HCT116 (cell line): ENCODE results near the gene ZNF74. TPM values are rescaled to one million over a fixed set of nuclear protein-coding genes. Genes with fewer than 3 reads are reported as not detected.

Experiments used
- ATAC-seq: fragments of 200-7000 bp; cut with Tn5 transposase; 2 replicates; pipeline ENCODE4 v1.9.1; 2020; ENCODE audit warnings: mild to moderate bottlenecking, moderate library complexity
- BruUV-seq: library from RNA; stranded (reverse); fragments of 400-500 nt; replicated peaks from 2 replicates; lab custom pipeline; 2021; lab: Mats Ljungman, UMichigan
- CTCF ChIA-PET: fragments of 300-600 bp; sonication (Branson Sonifier 250); formaldehyde crosslinking; loops from one replicate; lab custom pipeline; 2021; ENCODE audit warnings: antibody characterized with exemption; lab: Charles Lee
- POLR2A ChIA-PET: fragments of 300-600, 350-600 bp; sonication (Branson Sonifier 250); formaldehyde crosslinking; loops from one replicate; lab custom pipeline; 2021; ENCODE audit warnings: antibody characterized with exemption; lab: Charles Lee
- RAD21 ChIA-PET, 2 experiments: fragments of 300-600 bp; sonication (Branson Sonifier 250); formaldehyde crosslinking; loops; one replicate each; lab custom pipeline; 2023; ENCODE audit warnings: low total read pairs in 2 of 2; ENCODE audit not compliant: uncharacterized antibody in 2 of 2, unreplicated experiment in 2 of 2, low non-redundant PET in 1 of 2; lab: Charles Lee
- DNase-seq: peaks from one replicate; pipeline ENCODE4 v3.0.0-alpha.2; 2010; ENCODE audit warnings: low read depth, low spot score
- H2AFZ ChIP-seq: fragments of 200-600 bp; shearing (Covaris generic), sonication (generic); 2 replicates; pipeline ENCODE4 v1.6.1; 2017; ENCODE audit warnings: low read depth, mixed run types, mixed read lengths, antibody characterized with exemption, low read length; ENCODE audit not compliant: poor library complexity, severe bottlenecking
- H3K27ac ChIP-seq: 2 replicates; pipeline ENCODE4 v1.5.1; 2012; ENCODE audit warnings: low read depth, low read length
- H3K27me3 ChIP-seq: fragments of 200-600 bp; sonication (generic); 2 replicates; pipeline ENCODE4 v1.6.1; 2016; ENCODE audit warnings: mixed run types, low read length, mixed read lengths; ENCODE audit not compliant: insufficient read depth
- H3K36me3 ChIP-seq, 2 experiments: fragments of 200-500 bp in 1 of 2; fragments of 200-600 bp in 1 of 2; sonication (Bioruptor generic) in 1 of 2; sonication (generic) in 1 of 2; 2 replicates each; pipeline versions ENCODE4 v1.5.1 to v1.6.1; 2014 to 2016; ENCODE audit warnings: low read length in 2 of 2, inconsistent platforms in 1 of 2, mixed read lengths in 1 of 2, mixed run types in 1 of 2; ENCODE audit not compliant: insufficient read depth in 2 of 2, control insufficient read depth in 1 of 2
- H3K4me1 ChIP-seq, 2 experiments: fragments of 200-600 bp in 1 of 2; sonication (generic) in 1 of 2; 2 replicates each; pipeline versions ENCODE4 v1.5.1 to v1.6.1; 2012 to 2017; ENCODE audit warnings: low read length in 2 of 2, inconsistent platforms in 1 of 2, mild to moderate bottlenecking in 1 of 2, mixed read lengths in 1 of 2, mixed run types in 1 of 2, moderate library complexity in 1 of 2; ENCODE audit not compliant: insufficient read depth in 2 of 2, control insufficient read depth in 1 of 2
- H3K4me2 ChIP-seq: fragments of 200-600 bp; sonication (generic); 2 replicates; pipeline ENCODE4 v1.6.1; 2017; ENCODE audit warnings: mixed run types, low read length, mixed read lengths
- H3K4me3 ChIP-seq, 2 experiments: fragments of 200-600 bp in 1 of 2; sonication (generic) in 1 of 2; replicated peaks in 1 of 2; 2 replicates each; pipeline ENCODE4 v1.5.1; 2011 to 2016; ENCODE audit warnings: low read length in 2 of 2, control low read depth in 1 of 2, low read depth in 1 of 2, mild to moderate bottlenecking in 1 of 2, mixed read lengths in 1 of 2, mixed run types in 1 of 2
- H3K79me2 ChIP-seq: fragments of 200-600 bp; sonication (generic); 2 replicates; pipeline ENCODE4 v1.6.1; 2017; ENCODE audit warnings: mild to moderate bottlenecking, mixed run types, low read length, moderate library complexity, mixed read lengths; ENCODE audit not compliant: insufficient read depth
- H3K9ac ChIP-seq: fragments of 200-600 bp; sonication (generic); 2 replicates; pipeline ENCODE4 v1.6.1; 2016; ENCODE audit warnings: low read length, mixed read lengths
- H3K9me2 ChIP-seq: fragments of 200-600 bp; sonication (generic), shearing (Covaris generic); 2 replicates; pipeline ENCODE4 v1.6.1; 2017; ENCODE audit warnings: mixed run types, mild to moderate bottlenecking, moderate library complexity; ENCODE audit not compliant: insufficient read depth
- H3K9me3 ChIP-seq, 2 experiments: fragments of 200-500 bp in 1 of 2; fragments of 200-600 bp in 1 of 2; sonication (Bioruptor generic) in 1 of 2; sonication (generic) in 1 of 2; 2 replicates each; pipeline ENCODE4 v1.6.1; 2014 to 2017; ENCODE audit warnings: low read length in 2 of 2, mixed read lengths in 2 of 2, inconsistent platforms in 1 of 2, low read depth in 1 of 2, mild to moderate bottlenecking in 1 of 2, mixed run types in 1 of 2, moderate library complexity in 1 of 2; ENCODE audit not compliant: control insufficient read depth in 1 of 2, insufficient read depth in 1 of 2
- H4K20me1 ChIP-seq: fragments of 200-600 bp; sonication (generic), shearing (Covaris generic); 2 replicates; pipeline ENCODE4 v1.6.1; 2017; ENCODE audit warnings: mixed run types, mild to moderate bottlenecking, moderate library complexity; ENCODE audit not compliant: insufficient read depth
- CBX3 ChIP-seq: IDR thresholded peaks from 2 replicates; pipeline ENCODE4 v1.6.1; 2012; ENCODE audit warnings: low read depth
- CEBPB ChIP-seq: IDR thresholded peaks from 2 replicates; pipeline ENCODE4 v1.6.1; 2012; ENCODE audit warnings: low read depth
- EZH2phosphoT487 ChIP-seq: fragments of 200-600 bp; IDR thresholded peaks from 2 replicates; pipeline ENCODE4 v1.6.1; 2018; ENCODE audit warnings: antibody characterized with exemption, borderline replicate concordance
- FOSL1 ChIP-seq: IDR thresholded peaks from 2 replicates; pipeline ENCODE4 v1.6.1; 2012; ENCODE audit warnings: low read depth
- SIN3A ChIP-seq: IDR thresholded peaks from 2 replicates; pipeline ENCODE4 v1.6.1; 2012; ENCODE audit warnings: low read depth
- SRF ChIP-seq: IDR thresholded peaks from 2 replicates; pipeline ENCODE4 v1.6.1; 2012; ENCODE audit warnings: low read depth
- TCF7L2 ChIP-seq: IDR thresholded peaks from 2 replicates; pipeline ENCODE4 v1.7.0; 2011; ENCODE audit warnings: borderline replicate concordance, inconsistent platforms; ENCODE audit not compliant: insufficient read depth, insufficient read length; ENCODE audit errors: extremely low read depth
- ZFX ChIP-seq: fragments of 450-650 bp; IDR thresholded peaks from 2 replicates; pipeline ENCODE4 v1.6.1; 2017
- intact Hi-C: fragments of 100-400 bp; cut with micrococcal nuclease; formaldehyde crosslinking; loops from 2 replicates; pipeline ENCODE4 v1.10.0; 2022
- total RNA-seq: library from RNA; stranded (reverse); gene quantifications from one replicate; pipeline ENCODE4 v1.2.1, GENCODE V29; 2021; ENCODE audit not compliant: unreplicated experiment

Gene ZNF74
- total RNA-seq, 1 experiment from 2014 or later, result 15.4 TPM

- Histone ChIP-seq H3K4me2 (no peak overlapping the region), H3K9ac (no peak overlapping the region), H3K27me3 (no peaks in the 10 kb centered on the region), H3K36me3 (no peaks in the 10 kb centered on the region), H2AFZ (no peak overlapping the region), H3K27ac (no peak overlapping the region), H3K9me2 (no peaks in the 10 kb centered on the region), H3K4me1 (peaks cover 16 to 35% of the 10 kb centered on the region in 2 experiments), H3K4me3 (no peak overlapping the region), H3K9me3 (no peaks in the 10 kb centered on the region), H3K79me2 (no peaks in the 10 kb centered on the region), H4K20me1 (no peaks in the 10 kb centered on the region)
- intact Hi-C loops, result no loop called here
- DNase-seq (no peak), ATAC-seq (no peak)
- BruUV-seq, result no TSS peak
- ChIA-PET RAD21 (no interaction called here), POLR2A (interaction anchor here (0.7 kb wide), 1 partner anchor 28 kb away, joined by 3 read pairs; no protein-coding TSS in a partner anchor), CTCF (interaction anchor here (1.2 kb wide), 1 partner anchor 23 kb away, joined by 3 read pairs; no protein-coding TSS in a partner anchor)
- TF ChIP-seq CEBPB (no peak), SRF (no peak), ZFX (no peak)
Observed at GRCh38 chr22:20433191-20433590, 39.2 kb downstream of the ZNF74 start.

DNA sequence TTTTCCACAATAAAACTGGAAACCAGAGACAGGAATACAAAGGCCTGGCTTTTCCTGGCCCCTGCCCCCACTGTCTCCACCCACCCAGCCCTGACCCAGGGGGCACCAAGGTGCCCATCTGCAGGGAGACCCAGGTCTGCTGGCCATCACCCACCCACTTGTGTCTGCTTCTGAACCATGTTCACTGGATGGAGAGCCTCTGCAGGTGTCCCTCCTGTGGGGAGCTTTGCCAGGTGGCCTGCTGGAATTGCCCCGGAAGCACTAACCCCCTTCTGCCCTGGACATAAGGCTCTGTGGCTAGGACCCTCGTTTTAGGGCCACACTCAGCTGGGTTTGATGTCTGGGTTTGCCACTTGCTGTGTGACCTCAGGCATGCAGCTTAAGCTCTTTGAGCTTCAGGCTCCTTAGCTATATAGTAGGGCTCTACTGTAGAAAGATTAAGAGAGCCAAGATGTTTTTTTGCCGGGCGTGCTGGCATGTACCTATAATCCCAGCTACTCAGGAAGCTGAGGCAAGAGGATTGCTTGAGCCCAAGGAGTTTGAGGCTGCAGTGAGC is 39.8 kb downstream of the ZNF74 start:
- TF ChIP-seq TCF7L2 (no peak), ZFX (no peak), SRF (no peak), FOSL1 (no peak), SIN3A (no peak), EZH2phosphoT487 (no peak), CBX3 (no peak)
- H3K4me2 ChIP-seq, result no peak overlapping the region
- DNase-seq, result no peak
- H3K27ac ChIP-seq, result no peak overlapping the region
- H3K27me3 ChIP-seq, result no peaks in the 10 kb centered on the region
- CTCF ChIA-PET, result interaction anchor here (1.2 kb wide), 1 partner anchor 23 kb away, joined by 3 read pairs; no protein-coding TSS in a partner anchor
- ATAC-seq, result no peak
- H3K79me2 ChIP-seq, result no peaks in the 10 kb centered on the region
- no peak overlapping the region for H2AFZ ChIP-seq
- intact Hi-C loops, result no loop called here
- no peaks in the 10 kb centered on the region for H3K9me2 ChIP-seq
- RAD21 ChIA-PET, result no interaction called here
- H3K9ac ChIP-seq, result no peak overlapping the region
- POLR2A ChIA-PET, result interaction anchor here (0.7 kb wide), 1 partner anchor 27 kb away, joined by 3 read pairs; no protein-coding TSS in a partner anchor
- no peaks in the 10 kb centered on the region for H3K9me3 ChIP-seq
- no TSS peak for BruUV-seq
- H3K4me1 ChIP-seq, result peaks cover 15 to 32% of the 10 kb centered on the region in 2 experiments
- H3K36me3 ChIP-seq, result no peaks in the 10 kb centered on the region
- H4K20me1 ChIP-seq, result no peaks in the 10 kb centered on the region
- no peak overlapping the region for H3K4me3 ChIP-seq
